GM19035 (cell line): Measurements from ENCODE around the gene HIGD2A.

Experiments
- ATAC-seq: cut with Tn5 transposase; IDR thresholded peaks from one replicate; pipeline ENCODE4 v1.9.1; 2021; ENCODE audit not compliant: unreplicated experiment

Gene HIGD2A

GRCh38 chr5:176415240-176415951 is 26.8 kb downstream of the HIGD2A start:
- no peak for ATAC-seq

- ATAC-seq, result peak; percentile 93
Measured at GRCh38 chr5:176415952-176416924, 27.7 kb downstream of the HIGD2A start, which contains the start of gene CLTB. Gene CLTB (minus strand): TSS chr5:176416539. CDS start chr5:176416363, 176 bp downstream.

GRCh38 chr5:176416965-176417364 is 28.4 kb downstream of the HIGD2A start:
- no peak for ATAC-seq

GRCh38 chr5:176418251-176418650 is 29.7 kb downstream of the HIGD2A start:
- no peak for ATAC-seq

GRCh38 chr5:176420086-176420485 is 31.5 kb downstream of the HIGD2A start:
- ATAC-seq, result no peak

- no peak for ATAC-seq
Measured at GRCh38 chr5:176420972-176421544, 32.5 kb downstream of the HIGD2A start.

- no peak for ATAC-seq
Measured at GRCh38 chr5:176424181-176424580, 35.6 kb downstream of the HIGD2A start.

- no peak for ATAC-seq
Measured at GRCh38 chr5:176425138-176425537, 36.6 kb downstream of the HIGD2A start.

GRCh38 chr5:176425791-176426190 is 37.2 kb downstream of the HIGD2A start:
- ATAC-seq, result no peak

- no peak for ATAC-seq
Measured at GRCh38 chr5:176426876-176427275, 38.3 kb downstream of the HIGD2A start.

GRCh38 chr5:176427971-176428370 is 39.4 kb downstream of the HIGD2A start:
- ATAC-seq, result no peak

GRCh38 chr5:176429972-176430371 is 41.4 kb downstream of the HIGD2A start:
- no peak for ATAC-seq

- no peak for ATAC-seq
Measured at GRCh38 chr5:176432707-176433106, 44.2 kb downstream of the HIGD2A start.

- no peak for ATAC-seq
Measured at GRCh38 chr5:176436656-176437055, 48.1 kb downstream of the HIGD2A start.

GRCh38 chr5:176438959-176439757 is 50.6 kb downstream of the HIGD2A start:
- ATAC-seq, result no peak
